HepG2 (cell line): Measurements from ENCODE around the gene SRSF6. TPM values are rescaled to one million over a fixed set of nuclear protein-coding genes. Genes with fewer than 3 reads are reported as not detected.

ENCODE experiments used
- ATRX ChIP-seq: sonication (generic); formaldehyde crosslinking; IDR thresholded peaks from 2 replicates; pipeline ENCODE4 v1.4.0; 2020; ENCODE audit warnings: missing genetic modification reagents, borderline replicate concordance
- BORCS8-MEF2B ChIP-seq: sonication (generic); formaldehyde crosslinking; IDR thresholded peaks from 2 replicates; pipeline ENCODE4 v1.8.0; 2022; ENCODE audit warnings: mild to moderate bottlenecking, missing genetic modification reagents
- ESRRA ChIP-seq: sonication (generic); formaldehyde crosslinking; IDR thresholded peaks from 2 replicates; pipeline ENCODE4 v1.5.1; 2020; ENCODE audit warnings: mild to moderate bottlenecking, low read depth, missing genetic modification reagents
- GZF1 ChIP-seq: sonication (generic); formaldehyde crosslinking; IDR thresholded peaks from 2 replicates; pipeline ENCODE4 v1.5.1; 2020; ENCODE audit warnings: mild to moderate bottlenecking, missing genetic modification reagents
- HOXA9 ChIP-seq: sonication (generic); formaldehyde crosslinking; IDR thresholded peaks from 2 replicates; pipeline ENCODE4 v1.8.1; 2022; ENCODE audit warnings: missing genetic modification reagents, mild to moderate bottlenecking, moderate library complexity, borderline replicate concordance
- IKZF5 ChIP-seq: IDR thresholded peaks from 2 replicates; pipeline ENCODE4 v1.6.1; 2018; ENCODE audit warnings: missing genetic modification reagents, mild to moderate bottlenecking, missing compliant biosample characterization
- MEF2D ChIP-seq: sonication (generic); formaldehyde crosslinking; IDR thresholded peaks from 2 replicates; pipeline ENCODE4 v1.5.1; 2020; ENCODE audit warnings: mild to moderate bottlenecking, missing genetic modification reagents
- NFRKB ChIP-seq: fragments of 450-650 bp; IDR thresholded peaks from 2 replicates; pipeline ENCODE4 v1.6.1; 2017
- RBAK ChIP-seq: sonication (generic); formaldehyde crosslinking; IDR thresholded peaks from 2 replicates; pipeline ENCODE4 v1.5.1; 2020; ENCODE audit warnings: mild to moderate bottlenecking, missing genetic modification reagents
- SKIL ChIP-seq: sonication (generic); formaldehyde crosslinking; IDR thresholded peaks from 2 replicates; pipeline ENCODE4 v1.8.0; 2022; ENCODE audit warnings: missing genetic modification reagents, mild to moderate bottlenecking, moderate library complexity, borderline replicate concordance
- THAP11 ChIP-seq: IDR thresholded peaks from 2 replicates; pipeline ENCODE4 v1.6.1; 2016; ENCODE audit warnings: missing biosample characterization, missing genetic modification reagents
- ZNF138 ChIP-seq: sonication (generic); formaldehyde crosslinking; IDR thresholded peaks from 2 replicates; pipeline ENCODE4 v1.5.0; 2020; ENCODE audit warnings: mild to moderate bottlenecking, low read depth, missing genetic modification reagents
- ZNF205 ChIP-seq: IDR thresholded peaks from 2 replicates; pipeline ENCODE4 v1.6.1; 2018; ENCODE audit warnings: missing biosample characterization, missing genetic modification reagents
- ZNF235 ChIP-seq: sonication (generic); formaldehyde crosslinking; IDR thresholded peaks from 2 replicates; pipeline ENCODE4 v1.8.1; 2023; ENCODE audit warnings: mild to moderate bottlenecking, missing genetic modification reagents, borderline replicate concordance
- ZNF562 ChIP-seq: sonication (generic); formaldehyde crosslinking; IDR thresholded peaks from 2 replicates; pipeline ENCODE4 v1.8.0; 2022; ENCODE audit warnings: missing genetic modification reagents, borderline replicate concordance
- ZNF577 ChIP-seq: sonication (generic); formaldehyde crosslinking; IDR thresholded peaks from 2 replicates; pipeline ENCODE4 v1.4.0; 2020; ENCODE audit warnings: mild to moderate bottlenecking, low read depth, missing genetic modification reagents, borderline replicate concordance
- ZNF775 ChIP-seq: sonication (generic); formaldehyde crosslinking; IDR thresholded peaks from 2 replicates; pipeline ENCODE4 v1.4.0; 2020; ENCODE audit warnings: missing genetic modification reagents, mild to moderate bottlenecking, moderate library complexity, borderline replicate concordance
- ZSCAN20 ChIP-seq: sonication (generic); formaldehyde crosslinking; IDR thresholded peaks from 2 replicates; pipeline ENCODE4 v1.4.0; 2020; ENCODE audit warnings: missing genetic modification reagents, mild to moderate bottlenecking, borderline replicate concordance
- polyA plus RNA-seq, 8 experiments: library from polyadenylated mRNA; depleted of rRNA in 3 of 8; stranded (reverse) in 7 of 8; unstranded in 1 of 8; fragments of >200 nt; fragmentation: Illumina TruSeq in 4 of 8; extraction: Trizol in 4 of 8; gene quantifications; 2 replicates each; pipeline versions ENCODE4 v1.2.1 to v1.2.3, GENCODE V29; 2011 to 2016; ENCODE audit warnings: low read depth in 4 of 8, missing spikeins in 1 of 8, mixed read lengths in 1 of 8; ENCODE audit not compliant: insufficient read depth in 1 of 8
- total RNA-seq, 5 experiments: library from RNA; depleted of rRNA; stranded (reverse); fragments of >200 nt; fragmentation: Illumina TruSeq; extraction: Trizol; gene quantifications; 2 replicates each; pipeline ENCODE4 v1.2.3, GENCODE V29; 2016; ENCODE audit warnings: low read depth in 1 of 5
- TF ChIP-seq, protein P1 (sequence below): IDR thresholded peaks from 2 replicates; pipeline ENCODE4 v1.6.1; 2016; ENCODE audit warnings: missing compliant biosample characterization, missing genetic modification reagents, borderline replicate concordance
- TF ChIP-seq, protein P2 (sequence below): sonication (generic); formaldehyde crosslinking; IDR thresholded peaks from 2 replicates; pipeline ENCODE4 v1.8.1; 2023; ENCODE audit warnings: mild to moderate bottlenecking, missing genetic modification reagents
- TF ChIP-seq, protein P3 (sequence below): sonication (generic); formaldehyde crosslinking; IDR thresholded peaks from 2 replicates; pipeline ENCODE4 v1.8.0; 2022; ENCODE audit warnings: mild to moderate bottlenecking, missing genetic modification reagents; ENCODE audit not compliant: insufficient replicate concordance

SRSF6 gene
- total and polyA plus RNA-seq, 2 of the 13 experiments (the other 11 are each of a cell fraction or from before 2014, with no cell fraction given) = 156 to 194 TPM

DNA sequence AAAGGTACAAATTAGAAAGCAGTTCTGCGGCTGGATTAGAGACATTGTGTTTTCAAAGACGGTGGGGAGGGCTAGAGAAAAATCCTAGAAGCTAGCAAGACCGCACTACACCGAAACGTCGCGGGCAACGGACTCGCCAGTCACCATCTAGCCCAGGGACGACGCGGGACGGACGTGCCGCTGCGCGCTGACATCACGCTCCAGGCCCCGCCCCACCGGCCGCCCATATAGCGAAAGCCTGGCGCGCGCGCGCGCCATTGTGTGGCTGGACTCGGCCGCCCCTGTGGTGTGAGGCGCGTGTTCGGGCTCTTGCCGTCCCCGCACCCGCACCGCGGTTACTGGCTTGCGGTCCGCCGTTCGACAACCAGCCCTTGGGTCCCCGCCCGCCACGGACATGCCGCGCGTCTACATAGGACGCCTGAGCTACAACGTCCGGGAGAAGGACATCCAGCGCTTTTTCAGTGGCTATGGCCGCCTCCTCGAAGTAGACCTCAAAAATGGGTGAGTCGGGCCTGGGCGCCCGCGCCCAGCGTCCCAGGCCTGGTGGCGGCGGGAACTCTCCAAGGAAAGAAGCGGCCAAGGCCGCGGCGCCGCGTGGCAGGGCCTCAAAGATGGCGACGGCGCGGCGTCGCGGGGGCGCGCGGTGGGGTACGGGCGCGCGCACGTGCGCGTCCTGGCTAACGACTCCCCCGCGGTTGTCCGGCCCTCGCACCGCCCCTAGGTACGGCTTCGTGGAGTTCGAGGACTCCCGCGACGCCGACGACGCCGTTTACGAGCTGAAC, at the start of gene SRSF6 (continued):
- TF ChIP-seq SKIL = 0 out of 2 replicates have a peak, but pooled peaks have one; percentile 22
- TF ChIP-seq, protein P1, sequence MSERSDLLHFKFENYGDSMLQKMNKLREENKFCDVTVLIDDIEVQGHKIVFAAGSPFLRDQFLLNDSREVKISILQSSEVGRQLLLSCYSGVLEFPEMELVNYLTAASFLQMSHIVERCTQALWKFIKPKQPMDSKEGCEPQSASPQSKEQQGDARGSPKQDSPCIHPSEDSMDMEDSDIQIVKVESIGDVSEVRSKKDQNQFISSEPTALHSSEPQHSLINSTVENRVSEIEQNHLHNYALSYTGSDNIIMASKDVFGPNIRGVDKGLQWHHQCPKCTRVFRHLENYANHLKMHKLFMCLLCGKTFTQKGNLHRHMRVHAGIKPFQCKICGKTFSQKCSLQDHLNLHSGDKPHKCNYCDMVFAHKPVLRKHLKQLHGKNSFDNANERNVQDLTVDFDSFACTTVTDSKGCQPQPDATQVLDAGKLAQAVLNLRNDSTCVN = peak; percentile 77
- TF ChIP-seq ESRRA (CRISPR knock-in tag) = peak; percentile 77
- TF ChIP-seq BORCS8-MEF2B (CRISPR knock-in tag) = peak; percentile 100
- TF ChIP-seq, protein P2, sequence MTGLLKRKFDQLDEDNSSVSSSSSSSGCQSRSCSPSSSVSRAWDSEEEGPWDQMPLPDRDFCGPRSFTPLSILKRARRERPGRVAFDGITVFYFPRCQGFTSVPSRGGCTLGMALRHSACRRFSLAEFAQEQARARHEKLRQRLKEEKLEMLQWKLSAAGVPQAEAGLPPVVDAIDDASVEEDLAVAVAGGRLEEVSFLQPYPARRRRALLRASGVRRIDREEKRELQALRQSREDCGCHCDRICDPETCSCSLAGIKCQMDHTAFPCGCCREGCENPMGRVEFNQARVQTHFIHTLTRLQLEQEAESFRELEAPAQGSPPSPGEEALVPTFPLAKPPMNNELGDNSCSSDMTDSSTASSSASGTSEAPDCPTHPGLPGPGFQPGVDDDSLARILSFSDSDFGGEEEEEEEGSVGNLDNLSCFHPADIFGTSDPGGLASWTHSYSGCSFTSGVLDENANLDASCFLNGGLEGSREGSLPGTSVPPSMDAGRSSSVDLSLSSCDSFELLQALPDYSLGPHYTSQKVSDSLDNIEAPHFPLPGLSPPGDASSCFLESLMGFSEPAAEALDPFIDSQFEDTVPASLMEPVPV (CRISPR knock-in tag) = peak; percentile 96; the same call in 1 of the 2 replicates
- TF ChIP-seq ATRX (CRISPR knock-in tag) = peak; percentile 88; the same call in 1 of the 2 replicates
- peak; percentile 84; the same call in 1 of the 2 replicates for TF ChIP-seq ZNF775
- TF ChIP-seq IKZF5 = peak; percentile 89
- TF ChIP-seq, protein P3, sequence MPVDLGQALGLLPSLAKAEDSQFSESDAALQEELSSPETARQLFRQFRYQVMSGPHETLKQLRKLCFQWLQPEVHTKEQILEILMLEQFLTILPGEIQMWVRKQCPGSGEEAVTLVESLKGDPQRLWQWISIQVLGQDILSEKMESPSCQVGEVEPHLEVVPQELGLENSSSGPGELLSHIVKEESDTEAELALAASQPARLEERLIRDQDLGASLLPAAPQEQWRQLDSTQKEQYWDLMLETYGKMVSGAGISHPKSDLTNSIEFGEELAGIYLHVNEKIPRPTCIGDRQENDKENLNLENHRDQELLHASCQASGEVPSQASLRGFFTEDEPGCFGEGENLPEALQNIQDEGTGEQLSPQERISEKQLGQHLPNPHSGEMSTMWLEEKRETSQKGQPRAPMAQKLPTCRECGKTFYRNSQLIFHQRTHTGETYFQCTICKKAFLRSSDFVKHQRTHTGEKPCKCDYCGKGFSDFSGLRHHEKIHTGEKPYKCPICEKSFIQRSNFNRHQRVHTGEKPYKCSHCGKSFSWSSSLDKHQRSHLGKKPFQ = peak; percentile 89
- TF ChIP-seq ZSCAN20 (CRISPR knock-in tag) = peak; percentile 97
- TF ChIP-seq HOXA9 = peak; percentile 93; the same call in 1 of the 2 replicates
- TF ChIP-seq ZNF138 (CRISPR knock-in tag) = peak; percentile 98
- peak; percentile 84; the same call in 1 of the 2 replicates for TF ChIP-seq MEF2D (CRISPR knock-in tag)
- no peak for TF ChIP-seq ZNF577 (CRISPR knock-in tag)
- TF ChIP-seq ZNF235 (CRISPR knock-in tag) = peak; percentile 99
- 0 out of 2 replicates have a peak, but pooled peaks have one; percentile 42 for TF ChIP-seq ZNF562 (CRISPR knock-in tag)
- no peak; the same call in 1 of the 2 replicates for TF ChIP-seq NFRKB
- no peak; the same call in 1 of the 2 replicates for TF ChIP-seq RBAK (CRISPR knock-in tag)
- peak; percentile 85 for TF ChIP-seq THAP11 (CRISPR knock-in tag)
- TF ChIP-seq GZF1 (CRISPR knock-in tag) = peak; percentile 48; the same call in 1 of the 2 replicates
- peak; percentile 82 for TF ChIP-seq ZNF205
